GM21737 (cell line): ENCODE data around the gene BCL2.

Experiments used
- ATAC-seq: cut with Tn5 transposase; IDR thresholded peaks from one replicate; pipeline ENCODE4 v1.9.1; 2021; ENCODE audit warnings: mild to moderate bottlenecking, moderate library complexity; ENCODE audit not compliant: unreplicated experiment

Gene BCL2

GRCh38 chr18:63146828-63147409 is 172.7 kb downstream of the BCL2 start:
- ATAC-seq, result no peak

- ATAC-seq, result no peak
Observed at GRCh38 chr18:63145851-63146555, 173.6 kb downstream of the BCL2 start.

DNA sequence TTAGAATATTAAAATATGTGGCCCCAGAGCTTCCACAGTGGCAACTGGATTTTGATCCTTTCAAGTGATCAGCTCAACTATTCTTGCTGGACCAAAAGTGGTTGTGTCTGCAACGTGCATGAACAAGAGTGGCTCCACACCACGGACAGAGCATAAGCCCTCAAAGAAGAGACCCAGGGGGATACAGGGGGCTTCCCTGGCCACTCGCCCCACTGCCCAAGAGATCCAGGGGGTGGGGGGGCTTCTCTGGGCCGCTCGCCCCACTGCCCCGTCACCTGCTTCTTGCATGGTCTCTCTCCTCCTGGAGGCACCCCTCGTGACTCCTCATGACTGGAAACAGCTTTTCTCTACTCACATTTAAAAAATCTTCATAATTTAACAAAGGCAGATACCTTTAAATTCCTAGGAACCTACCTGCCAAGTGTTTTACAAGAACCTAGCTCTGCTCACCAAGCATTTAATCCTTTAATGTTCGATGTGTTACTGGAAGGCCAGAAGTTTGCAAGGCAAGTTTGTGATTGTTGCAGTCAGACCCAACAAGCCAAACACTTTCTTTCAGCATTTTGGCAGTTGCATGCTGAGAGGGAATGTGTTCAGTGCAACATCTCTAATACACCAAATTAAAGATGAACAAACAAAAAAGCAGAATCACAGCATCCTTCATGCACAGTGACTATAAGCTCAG is 174.3 kb downstream of the BCL2 start:
- no peak for ATAC-seq

GRCh38 chr18:63144748-63145147 is 174.8 kb downstream of the BCL2 start:
- ATAC-seq, result no peak

DNA sequence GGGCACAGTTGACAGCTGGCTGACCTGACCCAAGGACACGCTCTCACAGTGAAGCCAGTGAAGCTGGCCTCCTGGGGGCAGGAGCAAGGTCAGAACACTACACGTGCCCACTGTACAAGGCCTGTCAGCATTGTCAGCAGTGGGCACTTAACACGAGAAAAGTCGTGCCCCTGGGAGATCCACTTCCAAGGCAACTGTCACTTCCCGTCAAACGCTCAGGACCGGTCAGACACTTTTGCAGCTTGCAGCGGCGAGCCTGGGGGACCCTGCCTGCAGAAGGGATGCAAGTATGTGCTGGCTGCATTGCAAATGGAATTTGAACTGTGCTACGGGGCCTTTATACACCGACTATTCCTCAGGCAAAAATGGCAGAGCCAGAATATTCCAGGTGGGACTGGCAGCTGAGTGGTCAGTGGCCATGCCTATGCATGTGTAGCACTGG is 176.2 kb downstream of the BCL2 start:
- ATAC-seq, result no peak

- ATAC-seq, result no peak
Observed at GRCh38 chr18:63142594-63143225, 176.9 kb downstream of the BCL2 start.

DNA sequence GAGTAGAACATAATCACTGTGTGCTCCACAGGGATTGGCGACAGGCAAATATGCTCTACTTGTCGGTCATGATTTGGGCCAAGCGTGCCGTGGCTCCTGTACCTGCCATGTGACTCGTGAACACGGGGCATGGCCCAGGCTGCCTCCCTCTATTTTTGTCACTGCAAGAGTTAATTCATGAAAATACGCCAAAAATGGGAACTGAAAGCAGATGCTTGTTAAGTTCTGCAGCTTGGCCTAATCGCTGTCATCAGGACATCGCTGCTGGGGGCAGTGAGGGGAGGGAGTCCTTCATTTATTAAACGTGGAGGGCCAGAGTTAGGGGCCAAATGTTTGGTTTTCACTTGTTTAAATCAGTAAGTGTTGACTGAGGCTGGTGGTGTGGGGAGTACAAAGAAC is 177.8 kb downstream of the BCL2 start:
- peak; percentile 49 for ATAC-seq

- no peak for ATAC-seq
Observed at GRCh38 chr18:63140997-63141777, 178.4 kb downstream of the BCL2 start.

DNA sequence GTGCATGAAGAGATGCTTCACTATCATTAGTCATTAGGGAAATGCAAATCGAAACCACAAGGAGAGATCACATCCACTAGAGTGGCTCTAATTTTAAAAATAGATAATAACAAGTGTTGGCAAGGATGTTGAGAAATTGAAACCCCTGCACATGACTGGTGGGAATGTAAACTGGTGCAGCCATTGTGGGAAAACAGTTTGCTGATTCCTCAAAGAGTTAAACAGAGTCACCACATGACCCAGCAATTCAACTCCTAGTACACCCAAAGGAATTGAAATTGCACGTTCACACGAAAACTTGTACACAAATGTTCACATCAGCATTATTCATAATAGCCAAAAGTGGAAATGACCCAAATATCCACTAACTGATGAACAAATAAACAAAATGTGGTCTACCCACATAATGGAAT is 179.5 kb downstream of the BCL2 start:
- ATAC-seq, result no peak

GRCh38 chr18:63138436-63139340 is 180.9 kb downstream of the BCL2 start:
- ATAC-seq, result peak; percentile 43

DNA sequence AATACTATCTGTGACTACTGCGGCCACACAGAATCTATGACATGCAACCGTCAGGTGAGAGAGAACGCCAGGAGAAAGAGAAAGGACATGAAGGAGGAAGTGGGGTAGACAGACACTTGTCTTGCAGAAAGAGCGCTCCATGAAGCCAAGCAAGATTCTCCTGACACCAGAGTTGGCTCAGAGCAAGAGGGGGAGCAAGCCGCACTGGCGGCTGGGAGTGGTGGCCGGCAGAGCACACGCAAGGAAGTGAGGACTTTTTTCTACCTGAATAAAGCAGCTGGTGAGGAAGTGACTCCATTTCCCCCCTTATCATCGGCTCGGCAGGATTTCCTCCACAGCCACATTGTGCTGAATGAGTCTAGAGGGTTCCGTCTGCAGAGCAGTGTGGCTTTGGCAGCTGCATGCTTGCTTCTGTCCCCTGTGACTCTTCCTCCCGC is 181.6 kb downstream of the BCL2 start:
- ATAC-seq, result no peak

DNA sequence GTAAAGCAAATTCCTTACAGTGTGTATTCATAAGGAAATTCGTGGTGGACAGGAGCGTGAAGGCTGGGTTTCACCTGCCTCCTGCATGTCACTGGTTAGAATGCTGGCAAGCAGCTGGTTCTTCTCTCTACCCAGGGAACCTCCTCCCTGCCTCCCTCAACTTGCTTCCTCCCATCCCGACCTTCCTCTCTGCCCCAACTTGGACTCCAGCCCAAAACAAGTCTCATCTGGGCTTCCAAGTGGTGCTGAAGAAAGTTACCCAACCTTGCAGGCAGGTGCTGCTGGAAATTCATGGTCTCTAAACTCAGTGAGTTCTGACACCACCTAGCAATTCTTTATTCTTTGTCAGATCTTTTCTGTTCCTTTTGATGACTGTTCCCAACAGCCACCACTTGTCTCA is 184.5 kb downstream of the BCL2 start:
- ATAC-seq, result no peak

- ATAC-seq, result no peak
Observed at GRCh38 chr18:63132819-63133200, 186.8 kb downstream of the BCL2 start.

DNA sequence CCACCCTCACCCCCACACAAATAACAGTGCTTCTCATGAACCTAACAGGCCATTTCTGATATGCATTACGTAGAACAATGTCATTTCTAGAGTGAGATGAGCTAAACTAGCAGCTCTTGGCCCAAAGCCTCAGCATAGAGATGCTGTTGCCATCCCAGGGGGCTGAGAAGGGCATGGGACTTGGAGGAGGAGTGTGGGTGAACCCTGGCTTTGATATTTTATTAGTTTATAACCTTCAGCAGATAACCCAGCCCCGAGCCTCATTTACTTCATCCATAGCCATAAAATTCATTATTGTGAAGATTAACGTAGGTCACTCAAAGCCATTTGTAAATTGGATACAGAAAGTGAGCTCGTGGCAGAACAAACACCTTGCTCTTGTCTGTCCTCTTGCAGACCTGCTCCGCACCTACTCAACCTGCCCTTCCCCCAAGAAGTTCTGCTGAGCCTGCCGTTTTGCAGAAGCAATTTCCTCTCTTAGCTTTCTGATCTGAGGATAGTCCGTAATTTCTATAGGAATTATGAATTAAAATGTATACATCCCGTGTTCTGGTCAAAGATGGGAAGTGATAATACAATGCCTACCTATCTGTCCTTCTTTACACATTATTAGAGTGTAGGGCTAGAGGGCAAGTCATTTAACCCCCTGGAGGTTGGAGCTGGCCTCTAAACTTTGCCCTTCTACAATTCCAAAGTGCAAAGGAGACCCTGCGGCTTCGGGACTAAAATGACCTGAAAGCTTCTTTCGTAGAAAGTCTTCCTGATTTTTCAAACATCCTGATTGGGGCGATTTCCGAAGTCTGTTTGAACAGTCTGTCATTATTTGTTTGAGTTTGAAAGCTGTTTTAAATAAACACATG is 187.4 kb downstream of the BCL2 start:
- ATAC-seq, result no peak

DNA sequence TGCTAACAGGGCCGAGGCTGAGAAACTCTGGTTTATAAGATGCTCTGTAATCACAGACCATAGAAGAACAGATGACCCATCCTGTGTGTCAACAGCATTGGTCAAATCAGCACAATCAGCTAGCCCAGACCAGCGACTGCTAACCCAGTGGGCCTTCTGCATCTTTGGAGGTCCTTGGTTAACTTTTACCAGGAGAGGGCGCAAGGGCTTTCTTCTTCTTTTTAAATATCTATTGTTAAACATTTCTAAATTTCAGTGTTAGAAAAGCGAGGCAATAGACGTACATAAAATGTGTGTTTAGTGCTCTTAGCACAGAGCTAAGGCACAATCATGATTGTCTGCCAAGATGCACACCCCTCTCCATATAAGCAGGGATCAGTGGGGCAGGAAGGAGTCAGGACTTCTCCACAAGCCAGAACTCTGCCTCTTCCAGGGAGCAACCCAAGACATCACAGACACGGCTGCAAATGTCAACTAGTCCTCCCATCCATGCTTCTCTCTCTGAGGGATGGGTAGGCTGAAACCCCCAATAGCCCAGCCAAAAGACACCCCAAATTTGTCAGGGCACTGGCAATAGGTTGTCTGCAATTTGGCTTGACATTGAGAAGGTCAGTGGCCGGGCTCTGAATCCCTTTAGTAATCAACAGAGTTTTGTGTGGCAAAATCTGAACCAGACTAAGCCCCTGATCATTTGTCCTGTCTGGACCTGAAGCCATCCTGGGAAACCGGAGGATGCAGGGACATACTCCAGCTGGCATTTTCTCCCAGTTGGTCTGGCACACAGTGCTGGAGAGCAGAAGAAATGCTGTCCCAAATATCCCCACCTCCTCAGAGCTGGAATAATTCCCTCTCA is 188.2 kb downstream of the BCL2 start:
- no peak for ATAC-seq

DNA sequence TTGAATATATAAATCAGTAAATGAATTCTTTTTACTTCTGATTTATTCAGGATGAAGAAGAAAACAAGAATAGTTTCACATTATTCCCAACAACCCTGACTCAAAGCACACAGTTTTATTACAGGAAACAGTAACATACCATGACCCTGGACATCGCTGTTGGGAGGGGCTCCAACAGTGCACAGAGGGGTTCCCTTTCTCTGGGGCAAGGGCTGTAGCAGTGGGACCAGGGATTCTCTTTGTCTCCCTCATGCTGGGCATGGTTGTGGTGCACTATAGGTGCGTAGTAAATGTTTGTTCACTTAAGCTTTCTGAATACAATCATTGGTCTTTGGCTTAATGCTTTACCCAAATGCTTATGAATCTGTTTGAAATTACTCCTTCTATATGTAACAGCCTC is 189.4 kb downstream of the BCL2 start:
- no peak for ATAC-seq

DNA sequence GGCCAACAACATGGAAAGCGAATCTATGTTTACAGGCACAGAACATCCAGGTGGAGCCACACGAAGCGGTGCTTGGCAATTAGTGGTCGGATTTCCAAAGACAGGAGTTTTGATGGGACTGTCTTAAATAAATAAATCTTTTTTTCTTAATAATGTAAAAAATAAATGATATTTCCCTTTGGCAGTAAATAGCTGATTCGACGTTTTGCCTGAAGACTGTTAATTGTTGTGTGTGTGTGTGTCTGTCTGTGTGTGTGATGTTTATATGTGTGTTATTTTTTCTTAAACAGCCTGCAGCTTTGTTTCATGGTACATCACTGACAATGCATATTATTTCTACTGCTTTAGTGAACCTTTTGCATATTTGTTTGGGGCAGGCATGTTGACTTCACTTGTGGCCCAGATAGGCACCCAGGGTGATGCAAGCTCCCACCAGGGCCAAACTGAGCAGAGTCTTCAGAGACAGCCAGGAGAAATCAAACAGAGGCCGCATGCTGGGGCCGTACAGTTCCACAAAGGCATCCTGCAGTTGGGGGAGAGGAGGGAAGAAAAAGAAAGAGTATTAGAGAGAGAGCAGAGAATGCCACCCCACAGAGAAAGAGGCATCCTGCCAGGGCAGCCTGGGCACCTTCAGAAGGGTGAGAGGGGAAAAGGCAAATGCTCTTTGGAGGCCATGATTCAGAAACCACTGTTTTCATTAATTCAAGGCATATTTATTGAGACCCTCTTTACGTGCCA is 191.2 kb downstream of the BCL2 start:
- ATAC-seq, result no peak
